Measurements from ENCODE around the gene ZSCAN2.

Gene ZSCAN2

DNA sequence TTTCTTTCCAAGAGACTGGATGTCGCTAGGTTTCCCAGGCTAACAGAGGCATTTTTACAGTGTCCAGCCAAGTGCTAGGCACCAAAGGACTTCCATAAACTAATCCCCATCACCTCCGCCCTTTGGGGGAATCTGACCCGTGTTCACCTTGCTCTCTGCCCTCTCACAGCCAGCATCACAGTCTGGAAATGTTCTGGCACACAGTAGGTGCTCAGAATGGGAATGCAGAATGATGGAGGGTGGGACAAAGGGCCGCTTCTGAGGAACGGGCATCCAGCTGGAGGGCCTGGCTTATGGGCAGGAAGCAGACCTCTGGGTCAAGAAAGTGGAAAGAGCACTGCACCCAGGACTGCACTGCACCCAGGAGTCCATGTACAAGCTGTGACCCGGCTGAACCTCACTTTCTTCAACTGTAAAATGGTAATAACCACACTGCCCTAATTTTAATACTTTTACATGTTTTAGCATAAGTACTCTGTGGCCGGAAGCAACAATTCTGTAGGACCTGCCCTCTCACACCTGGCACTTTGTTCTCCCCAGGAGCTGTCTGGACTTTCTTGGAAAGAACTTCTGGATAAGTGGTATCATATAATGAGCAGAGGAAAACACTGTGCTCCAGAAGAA is 58.1 kb downstream of the ZSCAN2 start:
- H3K36me3 Mint-ChIP-seq (ENCODE audit: low read depth), result peaks cover 18% of the 10 kb centered on the region
- H3K4me3 Mint-ChIP-seq, result peak overlapping the region; percentile 75
- H3K4me1 Mint-ChIP-seq (ENCODE audit: low read depth), result peaks cover 33% of the 10 kb centered on the region
- DNase-seq, result peak; percentile 39
- no peaks in the 10 kb centered on the region for H3K27me3 Mint-ChIP-seq
- no peaks in the 10 kb centered on the region for H3K9me3 Mint-ChIP-seq
- peak overlapping the region; percentile 88 for H3K27ac Mint-ChIP-seq

DNA sequence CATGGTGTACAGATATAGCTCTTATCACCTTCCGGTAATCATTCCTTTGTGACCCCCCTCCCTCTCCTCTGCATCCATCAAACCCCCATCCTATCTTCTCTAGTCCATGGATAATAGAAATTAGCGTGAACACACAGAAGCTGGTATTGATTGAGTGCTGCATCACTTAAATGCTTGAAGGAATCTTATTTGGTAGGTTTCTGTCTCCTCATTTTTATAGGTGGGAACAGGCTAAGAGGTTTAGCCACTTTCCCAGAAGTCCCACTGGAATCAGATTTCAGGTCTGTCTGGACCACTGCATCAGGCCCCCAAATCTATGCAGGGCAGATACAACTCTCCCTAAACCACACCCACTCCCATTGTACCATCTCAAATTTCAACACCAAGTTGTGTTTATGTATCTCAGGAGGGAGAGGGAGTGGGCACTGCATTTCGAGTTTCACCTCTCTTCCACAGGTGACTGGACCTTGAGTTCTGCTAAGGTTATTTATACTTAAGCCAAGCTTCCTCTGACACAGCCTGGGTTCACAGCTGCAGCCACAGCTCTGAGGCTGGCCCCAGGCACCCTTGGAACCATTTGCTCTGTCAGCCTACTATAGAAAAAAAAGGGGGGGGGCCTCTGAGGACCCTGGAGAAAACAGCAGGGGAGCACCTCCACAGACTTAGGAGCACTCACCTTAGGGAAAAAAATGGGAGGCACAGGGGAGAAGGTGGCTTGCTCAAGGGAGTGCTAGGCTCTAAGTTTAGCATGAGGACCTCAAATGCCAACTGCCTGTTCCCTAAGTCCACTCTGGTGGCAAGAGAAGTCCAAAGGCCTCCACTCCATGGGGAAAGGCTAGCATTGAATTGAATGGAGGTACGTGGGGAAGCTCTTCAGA is 59.3 kb downstream of the ZSCAN2 start:
- Mint-ChIP-seq H3K4me3 (no peak overlapping the region), H3K36me3 (ENCODE audit: low read depth) (peaks cover 28% of the 10 kb centered on the region), H3K27ac (peak overlapping the region; percentile 42), H3K27me3 (no peaks in the 10 kb centered on the region), H3K9me3 (no peaks in the 10 kb centered on the region), H3K4me1 (ENCODE audit: low read depth) (peaks cover 28% of the 10 kb centered on the region)
- DNase-seq, result no peak

DNA sequence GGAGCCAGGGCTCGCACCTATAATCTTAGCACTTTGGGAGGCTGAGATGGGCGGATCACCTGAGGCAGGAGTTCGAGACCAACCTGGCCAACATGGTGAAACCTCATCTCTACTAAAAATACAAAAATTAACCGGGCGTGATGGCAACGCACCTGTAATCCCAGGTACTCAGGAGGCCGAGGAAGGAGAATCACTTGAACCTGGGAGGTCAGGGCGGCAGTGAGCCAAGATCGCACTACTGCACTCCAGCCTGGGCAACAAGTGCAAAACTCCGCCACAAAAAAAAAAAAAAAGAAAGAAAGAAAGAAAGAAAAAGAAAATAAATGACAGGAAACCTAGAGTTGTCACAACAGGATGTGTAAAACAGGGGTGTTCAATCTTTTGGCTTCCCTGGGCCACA is 60.2 kb downstream of the ZSCAN2 start:
- DNase-seq, result no peak
- H3K4me3 Mint-ChIP-seq, result no peak overlapping the region
- H3K27me3 Mint-ChIP-seq, result no peaks in the 10 kb centered on the region
- peaks cover 35% of the 10 kb centered on the region for H3K36me3 Mint-ChIP-seq (ENCODE audit: low read depth)
- no peak overlapping the region for H3K27ac Mint-ChIP-seq
- no peaks in the 10 kb centered on the region for H3K9me3 Mint-ChIP-seq
- H3K4me1 Mint-ChIP-seq (ENCODE audit: low read depth), result peaks cover 31% of the 10 kb centered on the region

DNA sequence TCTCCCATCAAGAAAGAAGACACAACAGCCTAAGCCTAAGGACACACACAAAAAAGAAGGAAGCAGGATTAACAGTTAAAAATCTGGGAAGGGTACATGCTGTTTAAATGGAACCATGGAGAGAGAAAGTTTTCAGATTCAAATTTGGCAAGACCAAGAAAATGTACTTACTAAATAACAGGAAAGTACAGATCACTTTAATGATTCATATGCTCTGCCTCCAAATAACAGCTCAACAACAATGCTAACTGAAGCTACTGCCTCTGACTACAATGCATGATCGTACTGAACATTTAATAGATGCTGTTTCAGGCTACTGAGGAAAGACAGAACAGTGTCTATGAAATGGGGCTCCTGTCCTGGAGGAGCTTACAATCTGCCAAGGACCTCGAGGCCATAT is 65.6 kb downstream of the ZSCAN2 start:
- Mint-ChIP-seq H3K36me3 (ENCODE audit: low read depth) (peaks cover 78% of the 10 kb centered on the region), H3K27ac (peak overlapping the region; percentile 76)
- DNase-seq, result no peak

DNA sequence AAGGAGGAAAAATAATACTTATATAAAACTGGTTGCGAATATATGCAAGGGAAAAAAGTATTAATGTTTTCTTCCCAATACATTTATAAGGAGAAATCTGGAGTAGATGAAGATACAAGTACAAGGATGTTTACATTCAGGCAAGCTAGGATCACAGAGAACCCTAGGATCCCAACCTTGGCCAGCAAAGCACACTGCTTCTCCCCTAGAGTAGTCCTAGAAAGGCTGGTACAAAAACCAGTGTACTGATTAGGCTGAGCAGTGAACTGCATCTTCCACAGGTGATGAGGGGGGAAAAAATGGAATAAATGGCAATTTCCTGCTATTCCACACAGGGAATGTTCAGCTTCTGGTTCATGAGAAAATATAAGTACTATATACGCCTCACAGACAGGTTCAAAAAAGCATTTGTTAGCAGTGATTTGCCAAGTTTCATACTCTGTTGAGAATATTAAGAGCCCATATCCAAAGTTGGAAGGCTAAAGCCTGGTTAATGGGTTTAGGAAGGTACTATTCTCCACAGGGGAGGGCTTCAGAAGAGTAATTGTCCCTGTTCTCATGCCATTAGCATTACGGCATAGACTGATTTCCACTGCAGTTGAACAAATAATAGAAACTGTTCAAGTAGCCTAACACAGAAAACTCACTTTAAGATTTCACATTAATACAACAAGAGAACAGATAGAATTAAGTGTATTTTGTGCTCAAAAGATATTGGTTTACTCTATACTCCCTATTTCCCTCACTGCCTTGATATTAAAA is 67.6 kb downstream of the ZSCAN2 start:
- peaks cover 79% of the 10 kb centered on the region for H3K36me3 Mint-ChIP-seq (ENCODE audit: low read depth)
- DNase-seq, result no peak
- no peaks in the 10 kb centered on the region for H3K27me3 Mint-ChIP-seq
- H3K27ac Mint-ChIP-seq, result peak overlapping the region; percentile 90
- no peaks in the 10 kb centered on the region for H3K9me3 Mint-ChIP-seq
- H3K4me1 Mint-ChIP-seq (ENCODE audit: low read depth), result peaks cover 55% of the 10 kb centered on the region
- H3K4me3 Mint-ChIP-seq, result no peak overlapping the region

More for the DNA sequence above, 65.6 kb downstream of the ZSCAN2 start:
- Mint-ChIP-seq H3K4me1 (ENCODE audit: low read depth) (peaks cover 48% of the 10 kb centered on the region), H3K4me3 (no peak overlapping the region), H3K27me3 (no peaks in the 10 kb centered on the region), H3K9me3 (no peaks in the 10 kb centered on the region)

DNA sequence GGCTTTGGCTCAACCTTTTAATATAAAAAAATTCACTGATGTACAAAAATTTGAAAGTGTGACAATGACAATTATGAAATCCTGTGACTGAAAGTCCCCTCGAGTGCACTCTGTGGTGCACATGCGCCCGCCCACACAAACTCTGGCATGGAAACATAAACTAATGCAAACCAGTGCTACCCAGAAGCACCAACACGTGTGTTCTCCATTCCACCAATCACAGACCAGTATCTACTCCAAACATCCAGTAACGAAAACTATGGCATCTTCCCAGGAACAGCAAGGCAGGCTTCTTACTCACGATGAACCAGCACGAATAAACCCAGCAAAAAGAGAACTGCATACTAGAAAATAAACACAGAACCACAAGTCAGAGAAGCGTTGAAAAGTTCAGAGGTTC is 68.9 kb downstream of the ZSCAN2 start:
- Mint-ChIP-seq H3K36me3 (ENCODE audit: low read depth) (peaks cover 79% of the 10 kb centered on the region), H3K27ac (peak overlapping the region; percentile 90), H3K4me3 (no peak overlapping the region), H3K9me3 (no peaks in the 10 kb centered on the region), H3K4me1 (ENCODE audit: low read depth) (peaks cover 55% of the 10 kb centered on the region), H3K27me3 (no peaks in the 10 kb centered on the region)
- peak; percentile 58 for DNase-seq

DNA sequence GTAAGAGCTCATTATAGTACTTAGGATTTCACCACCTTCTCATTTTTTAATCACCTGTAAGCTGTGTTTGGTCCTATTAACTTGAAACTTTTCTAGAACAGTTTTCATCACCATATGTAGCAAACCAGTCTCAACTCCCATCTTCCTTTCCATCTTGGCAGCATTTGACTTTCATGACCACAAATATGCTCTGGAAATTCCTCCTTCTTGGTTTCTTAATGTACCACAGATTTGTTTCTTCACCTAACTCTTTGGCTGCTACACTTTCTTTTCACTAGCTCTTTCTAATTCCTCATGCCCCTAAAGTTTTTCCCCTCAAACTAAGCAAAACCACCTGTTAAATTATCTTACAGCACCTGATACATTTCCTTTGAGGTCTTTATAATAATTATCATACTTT is 70.4 kb downstream of the ZSCAN2 start:
- Mint-ChIP-seq H3K4me3 (no peak overlapping the region), H3K9me3 (no peaks in the 10 kb centered on the region), H3K27ac (peak overlapping the region; percentile 63), H3K27me3 (no peaks in the 10 kb centered on the region), H3K4me1 (ENCODE audit: low read depth) (peaks cover 47% of the 10 kb centered on the region), H3K36me3 (ENCODE audit: low read depth) (peaks cover 77% of the 10 kb centered on the region)
- no peak for DNase-seq
